ENCODE data around the gene PTCHD4.

- TF ChIP-seq, protein P1, sequence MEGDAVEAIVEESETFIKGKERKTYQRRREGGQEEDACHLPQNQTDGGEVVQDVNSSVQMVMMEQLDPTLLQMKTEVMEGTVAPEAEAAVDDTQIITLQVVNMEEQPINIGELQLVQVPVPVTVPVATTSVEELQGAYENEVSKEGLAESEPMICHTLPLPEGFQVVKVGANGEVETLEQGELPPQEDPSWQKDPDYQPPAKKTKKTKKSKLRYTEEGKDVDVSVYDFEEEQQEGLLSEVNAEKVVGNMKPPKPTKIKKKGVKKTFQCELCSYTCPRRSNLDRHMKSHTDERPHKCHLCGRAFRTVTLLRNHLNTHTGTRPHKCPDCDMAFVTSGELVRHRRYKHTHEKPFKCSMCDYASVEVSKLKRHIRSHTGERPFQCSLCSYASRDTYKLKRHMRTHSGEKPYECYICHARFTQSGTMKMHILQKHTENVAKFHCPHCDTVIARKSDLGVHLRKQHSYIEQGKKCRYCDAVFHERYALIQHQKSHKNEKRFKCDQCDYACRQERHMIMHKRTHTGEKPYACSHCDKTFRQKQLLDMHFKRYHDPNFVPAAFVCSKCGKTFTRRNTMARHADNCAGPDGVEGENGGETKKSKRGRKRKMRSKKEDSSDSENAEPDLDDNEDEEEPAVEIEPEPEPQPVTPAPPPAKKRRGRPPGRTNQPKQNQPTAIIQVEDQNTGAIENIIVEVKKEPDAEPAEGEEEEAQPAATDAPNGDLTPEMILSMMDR (IDR thresholded peaks at IDR 0.05), result no peak
- no peak for TF ChIP-seq POLR2A (IDR thresholded peaks at IDR 0.05)
These were observed 35.8 kb downstream of the PTCHD4 start for GRCh38 chr6:48075181-48075580.

Measured in testis (tissue), 2 donors.